Mucosa of descending colon (tissue), 3 donors: ENCODE results near the gene GDAP2. TPM values are rescaled to one million over a fixed set of nuclear protein-coding genes. Genes with fewer than 3 reads are reported as not detected.

Experiments used
- ATAC-seq: fragments of 200-7000 bp; cut with Tn5 transposase; one replicate; pipeline ENCODE4 v1.9.1; 2020; ENCODE audit warnings: mild to moderate bottlenecking, moderate library complexity
- DNase-seq, 3 donors: peaks; one replicate each; pipeline ENCODE4 v3.0.0-alpha.2; 2020
- H3K36me3 ChIP-seq: fragments of 200-600 bp; one replicate; pipeline ENCODE4 v1.8.0; 2021; ENCODE audit warnings: low read depth, mild to moderate bottlenecking
- H3K4me1 ChIP-seq: fragments of 200-600 bp; one replicate; pipeline ENCODE4 v1.8.0; 2021; ENCODE audit warnings: low read depth, mild to moderate bottlenecking
- H3K4me3 ChIP-seq: fragments of 200-600 bp; one replicate; pipeline ENCODE4 v1.8.0; 2021; ENCODE audit warnings: mild to moderate bottlenecking
- H3K9me3 ChIP-seq: fragments of 200-600 bp; one replicate; pipeline ENCODE4 v1.8.0; 2021; ENCODE audit warnings: mild to moderate bottlenecking
- intact Hi-C, 2 donors: fragments of 100-400 bp; cut with DNase I in 1 of 2; cut with micrococcal nuclease in 1 of 2; formaldehyde crosslinking; loops; one replicate each; pipeline versions ENCODE4 v1.11.0 to v1.11.1; 2022; cut with DNase I, micrococcal nuclease
- total RNA-seq, 3 donors: library from RNA; stranded (reverse); fragmentation: NEBNext Ultra II Directional in 2 of 3; extraction: Animal tissue kit (Norgen Biotek cat#: 25700) in 2 of 3; gene quantifications; one replicate each; pipeline versions ENCODE4 v1.2.1 to v1.2.4, GENCODE V29; 2021 to 2023
- TF ChIP-seq, protein P1 (sequence below): fragments of 200-600 bp; IDR thresholded peaks from one replicate; pipeline ENCODE4 v1.8.0; 2022; ENCODE audit warnings: antibody characterized with exemption, mild to moderate bottlenecking
- donor health status: DM: no; HTN: no; CAD: no; lungs with moderate emphysema.
- donor health status: DM: no; HTN: no; CAD: no.
- donor health status: DM: no; HTN: yes; CAD: no.

The GDAP2 gene
- total RNA-seq, 3 donors from 2014 or later = 27.4 to 36.0 (median 33.5) TPM

DNA sequence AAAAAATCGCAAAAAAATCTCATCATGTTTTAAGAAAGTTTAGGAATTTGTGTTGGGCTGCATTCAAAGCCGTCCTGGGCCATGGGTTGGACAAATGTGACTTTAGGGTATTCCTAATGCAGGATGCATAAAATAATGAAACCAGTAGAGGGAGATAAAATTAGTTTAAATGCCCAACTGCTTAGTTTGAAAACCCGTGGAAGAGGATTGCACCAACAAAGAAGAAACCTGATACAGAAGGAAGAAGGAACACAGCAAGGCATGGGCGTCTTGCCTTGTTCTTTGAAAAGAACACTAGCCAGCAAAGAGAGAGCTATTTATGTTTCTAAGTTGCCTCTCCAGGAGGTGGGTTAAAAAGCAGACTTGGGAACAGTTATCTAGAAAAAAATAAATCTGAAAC, 38.1 kb upstream of the GDAP2 start:
- DNase-seq = no peak
- intact Hi-C loops = no loop called here
- H3K36me3 ChIP-seq = no peaks in the 10 kb centered on the region
- no peaks in the 10 kb centered on the region for H3K9me3 ChIP-seq
- TF ChIP-seq, protein P1, sequence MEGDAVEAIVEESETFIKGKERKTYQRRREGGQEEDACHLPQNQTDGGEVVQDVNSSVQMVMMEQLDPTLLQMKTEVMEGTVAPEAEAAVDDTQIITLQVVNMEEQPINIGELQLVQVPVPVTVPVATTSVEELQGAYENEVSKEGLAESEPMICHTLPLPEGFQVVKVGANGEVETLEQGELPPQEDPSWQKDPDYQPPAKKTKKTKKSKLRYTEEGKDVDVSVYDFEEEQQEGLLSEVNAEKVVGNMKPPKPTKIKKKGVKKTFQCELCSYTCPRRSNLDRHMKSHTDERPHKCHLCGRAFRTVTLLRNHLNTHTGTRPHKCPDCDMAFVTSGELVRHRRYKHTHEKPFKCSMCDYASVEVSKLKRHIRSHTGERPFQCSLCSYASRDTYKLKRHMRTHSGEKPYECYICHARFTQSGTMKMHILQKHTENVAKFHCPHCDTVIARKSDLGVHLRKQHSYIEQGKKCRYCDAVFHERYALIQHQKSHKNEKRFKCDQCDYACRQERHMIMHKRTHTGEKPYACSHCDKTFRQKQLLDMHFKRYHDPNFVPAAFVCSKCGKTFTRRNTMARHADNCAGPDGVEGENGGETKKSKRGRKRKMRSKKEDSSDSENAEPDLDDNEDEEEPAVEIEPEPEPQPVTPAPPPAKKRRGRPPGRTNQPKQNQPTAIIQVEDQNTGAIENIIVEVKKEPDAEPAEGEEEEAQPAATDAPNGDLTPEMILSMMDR = no peak
- H3K4me1 ChIP-seq = no peaks in the 10 kb centered on the region
- no peak overlapping the region for H3K4me3 ChIP-seq
- ATAC-seq = no peak

- peaks cover 3% of the 10 kb centered on the region for H3K36me3 ChIP-seq
- ATAC-seq = no peak
- intact Hi-C loops = no loop called here
- no peaks in the 10 kb centered on the region for H3K4me1 ChIP-seq
- H3K4me3 ChIP-seq = no peak overlapping the region
- no peak for DNase-seq
- no peaks in the 10 kb centered on the region for H3K9me3 ChIP-seq
- TF ChIP-seq, protein P1 = no peak
These were observed 35.0 kb upstream of the GDAP2 start for GRCh38 chr1:117964290-117965038.

- DNase-seq (no peak), ATAC-seq (no peak)
- intact Hi-C loops = no loop called here
- Histone ChIP-seq H3K9me3 (no peaks in the 10 kb centered on the region), H3K4me3 (no peak overlapping the region), H3K4me1 (no peaks in the 10 kb centered on the region), H3K36me3 (peaks cover 6% of the 10 kb centered on the region)
- TF ChIP-seq, protein P1 = no peak
These were observed 29.9 kb upstream of the GDAP2 start for GRCh38 chr1:117959364-117959763.

DNA sequence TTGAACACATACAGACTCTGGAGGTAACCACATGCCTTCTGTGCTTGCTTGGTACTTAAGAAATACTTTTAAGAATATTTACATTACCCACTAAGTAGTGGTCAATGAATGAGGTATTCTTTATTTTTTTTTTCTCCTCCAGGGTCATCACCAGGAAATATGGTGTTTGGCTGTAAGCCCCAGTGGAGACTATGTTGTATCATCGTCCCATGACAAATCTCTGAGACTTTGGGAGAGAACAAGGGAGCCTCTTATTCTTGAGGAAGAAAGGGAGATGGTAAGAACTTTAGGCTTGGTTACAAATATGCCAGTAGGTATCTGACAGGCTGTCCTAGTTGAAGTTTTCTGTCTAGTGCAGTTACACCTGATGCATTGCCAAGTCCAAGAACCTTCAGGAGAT, 23.0 kb upstream of the GDAP2 start:
- TF ChIP-seq, protein P1 = no peak
- Histone ChIP-seq H3K9me3 (no peaks in the 10 kb centered on the region), H3K4me3 (no peak overlapping the region), H3K4me1 (no peaks in the 10 kb centered on the region), H3K36me3 (no peaks in the 10 kb centered on the region)
- no peak for ATAC-seq
- DNase-seq = no peak
- intact Hi-C loops = no loop called here

- no peak overlapping the region for H3K4me3 ChIP-seq
- H3K36me3 ChIP-seq = peaks cover 11% of the 10 kb centered on the region
- ATAC-seq (no peak), DNase-seq (no peak)
- intact Hi-C loops = no loop called here
- no peaks in the 10 kb centered on the region for H3K4me1 ChIP-seq
- H3K9me3 ChIP-seq = no peaks in the 10 kb centered on the region
- TF ChIP-seq, protein P1 = no peak
These were observed 12.9 kb upstream of the GDAP2 start for GRCh38 chr1:117942293-117942692.

DNA sequence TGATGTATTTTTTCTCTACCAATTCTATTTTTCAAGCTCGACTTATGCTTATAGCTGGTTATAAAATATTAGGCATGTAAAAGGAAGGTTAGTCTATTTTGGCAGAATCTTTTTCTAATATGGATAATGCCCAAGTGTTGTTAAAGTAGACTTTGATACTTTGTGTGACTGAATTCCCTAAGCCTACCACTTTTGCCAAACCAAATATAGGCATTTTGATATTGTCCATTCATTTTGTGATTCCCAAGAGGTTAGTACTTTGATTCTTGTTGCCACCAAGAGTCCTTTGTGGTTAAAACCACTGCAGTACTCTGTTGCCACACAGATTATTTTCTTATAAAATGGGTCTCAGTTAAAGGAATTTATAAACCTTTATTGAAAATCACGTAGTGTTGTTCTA, 4.3 kb upstream of the GDAP2 start:
- no peaks in the 10 kb centered on the region for H3K36me3 ChIP-seq
- intact Hi-C loops = no loop called here
- no peak overlapping the region for H3K4me3 ChIP-seq
- H3K9me3 ChIP-seq = no peaks in the 10 kb centered on the region
- DNase-seq (no peak), ATAC-seq (no peak)
- TF ChIP-seq, protein P1 = no peak
- peaks cover 14% of the 10 kb centered on the region for H3K4me1 ChIP-seq
